Fibroblast of pulmonary artery (primary cell): ENCODE data around the gene SLC38A10.
A peak's percentile ranks its signal among the peaks of the same experiment; 100 is the strongest.

Source experiments
- DNase-seq: peaks from one replicate; pipeline ENCODE4 v3.0.0-alpha.2; 2010; ENCODE audit warnings: low read depth
- H3K4me3 ChIP-seq: replicated peaks from 2 replicates; pipeline ENCODE4 v1.5.1; 2011; ENCODE audit warnings: low read depth, mild to moderate bottlenecking, control low read depth, low read length, moderate library complexity
- TF ChIP-seq, protein P1 (sequence below): IDR thresholded peaks from 2 replicates; pipeline ENCODE4 v1.5.1; 2011; ENCODE audit warnings: mild to moderate bottlenecking, control low read depth, low read length, inconsistent platforms; ENCODE audit errors: missing control alignments

SLC38A10 gene

DNA sequence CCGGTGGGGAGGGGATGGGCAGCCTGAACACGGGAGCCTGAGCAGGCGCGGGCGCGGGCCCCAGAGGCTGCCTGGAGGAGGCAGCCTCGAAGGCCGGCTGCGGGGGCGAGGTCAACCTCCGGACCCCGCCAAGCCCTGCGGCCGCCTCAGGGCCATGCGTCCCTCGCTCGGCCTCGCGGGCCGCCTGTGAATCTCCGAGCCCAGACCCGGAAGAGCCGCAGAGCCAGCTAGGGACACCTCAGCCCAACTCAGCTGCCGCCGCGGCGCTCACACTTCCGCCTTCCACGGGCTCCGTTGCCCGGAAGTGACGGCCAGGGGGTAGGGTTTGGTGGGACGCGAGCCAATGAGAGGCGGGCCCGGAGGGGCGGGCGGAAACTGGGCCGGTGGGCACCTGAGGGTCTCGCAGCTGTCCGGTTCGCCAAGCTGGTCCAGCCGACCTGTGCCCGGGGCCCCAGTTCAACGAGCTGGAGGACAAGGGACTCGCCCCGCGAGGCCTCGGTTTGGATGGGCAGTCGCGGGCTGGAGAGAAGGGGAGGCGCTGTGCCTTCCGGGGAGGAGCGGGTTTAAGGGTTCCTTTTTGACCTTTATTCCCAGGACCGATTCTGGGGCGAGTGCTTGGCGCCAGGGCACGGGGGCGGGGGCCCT, at the start of gene SLC38A10:
SLC38A10 (minus strand) TSS at position 277 of the 645 bp plus-strand sequence. CDS start 386 bp downstream, outside the sequence.
- peak; percentile 76 for DNase-seq
- H3K4me3 ChIP-seq = peak within 1 kb of the TSS; percentile 80
- TF ChIP-seq, protein P1, sequence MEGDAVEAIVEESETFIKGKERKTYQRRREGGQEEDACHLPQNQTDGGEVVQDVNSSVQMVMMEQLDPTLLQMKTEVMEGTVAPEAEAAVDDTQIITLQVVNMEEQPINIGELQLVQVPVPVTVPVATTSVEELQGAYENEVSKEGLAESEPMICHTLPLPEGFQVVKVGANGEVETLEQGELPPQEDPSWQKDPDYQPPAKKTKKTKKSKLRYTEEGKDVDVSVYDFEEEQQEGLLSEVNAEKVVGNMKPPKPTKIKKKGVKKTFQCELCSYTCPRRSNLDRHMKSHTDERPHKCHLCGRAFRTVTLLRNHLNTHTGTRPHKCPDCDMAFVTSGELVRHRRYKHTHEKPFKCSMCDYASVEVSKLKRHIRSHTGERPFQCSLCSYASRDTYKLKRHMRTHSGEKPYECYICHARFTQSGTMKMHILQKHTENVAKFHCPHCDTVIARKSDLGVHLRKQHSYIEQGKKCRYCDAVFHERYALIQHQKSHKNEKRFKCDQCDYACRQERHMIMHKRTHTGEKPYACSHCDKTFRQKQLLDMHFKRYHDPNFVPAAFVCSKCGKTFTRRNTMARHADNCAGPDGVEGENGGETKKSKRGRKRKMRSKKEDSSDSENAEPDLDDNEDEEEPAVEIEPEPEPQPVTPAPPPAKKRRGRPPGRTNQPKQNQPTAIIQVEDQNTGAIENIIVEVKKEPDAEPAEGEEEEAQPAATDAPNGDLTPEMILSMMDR = no peak

DNA sequence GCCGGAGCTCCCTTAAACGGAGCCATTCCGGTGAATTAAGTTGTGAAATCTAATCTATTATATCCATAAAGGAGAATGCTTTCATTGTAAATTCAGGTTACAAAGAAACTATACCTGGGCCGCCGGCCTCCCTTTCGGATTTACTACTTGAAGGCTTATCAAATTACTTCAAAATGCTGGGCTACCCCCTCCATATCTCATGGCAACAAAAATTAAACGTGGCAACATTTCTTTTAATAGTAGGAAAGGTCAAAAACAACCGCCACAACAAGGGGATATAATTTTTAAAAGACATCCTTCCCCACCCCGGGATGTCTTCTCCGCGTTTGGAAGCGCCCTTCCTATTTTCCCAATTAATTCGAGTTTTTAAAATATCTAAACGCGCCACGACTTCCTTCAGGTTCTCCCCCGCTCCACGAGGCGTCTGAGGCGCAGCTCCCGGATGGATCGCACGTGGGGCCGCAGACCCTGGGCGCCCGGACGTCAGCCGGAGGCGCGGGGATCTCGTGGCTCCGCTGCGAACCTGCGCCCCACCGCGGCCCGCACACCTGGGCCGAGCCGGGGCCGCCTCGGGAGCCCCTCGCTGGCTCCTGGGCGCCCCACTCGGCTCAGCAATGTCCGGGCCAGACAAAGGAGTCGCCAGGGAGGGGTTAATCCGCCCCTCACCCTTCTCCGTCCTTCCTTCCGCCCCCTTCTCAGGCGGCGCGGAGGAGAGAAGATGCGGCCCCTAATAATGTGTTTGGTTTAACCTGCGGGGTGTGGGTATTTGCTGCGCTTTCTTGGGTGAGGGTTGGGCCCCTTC, 47.4 kb upstream of the SLC38A10 start:
- peak overlapping the region; percentile 97 for H3K4me3 ChIP-seq
- peak; percentile 49 for DNase-seq
- TF ChIP-seq, protein P1 = no peak

DNA sequence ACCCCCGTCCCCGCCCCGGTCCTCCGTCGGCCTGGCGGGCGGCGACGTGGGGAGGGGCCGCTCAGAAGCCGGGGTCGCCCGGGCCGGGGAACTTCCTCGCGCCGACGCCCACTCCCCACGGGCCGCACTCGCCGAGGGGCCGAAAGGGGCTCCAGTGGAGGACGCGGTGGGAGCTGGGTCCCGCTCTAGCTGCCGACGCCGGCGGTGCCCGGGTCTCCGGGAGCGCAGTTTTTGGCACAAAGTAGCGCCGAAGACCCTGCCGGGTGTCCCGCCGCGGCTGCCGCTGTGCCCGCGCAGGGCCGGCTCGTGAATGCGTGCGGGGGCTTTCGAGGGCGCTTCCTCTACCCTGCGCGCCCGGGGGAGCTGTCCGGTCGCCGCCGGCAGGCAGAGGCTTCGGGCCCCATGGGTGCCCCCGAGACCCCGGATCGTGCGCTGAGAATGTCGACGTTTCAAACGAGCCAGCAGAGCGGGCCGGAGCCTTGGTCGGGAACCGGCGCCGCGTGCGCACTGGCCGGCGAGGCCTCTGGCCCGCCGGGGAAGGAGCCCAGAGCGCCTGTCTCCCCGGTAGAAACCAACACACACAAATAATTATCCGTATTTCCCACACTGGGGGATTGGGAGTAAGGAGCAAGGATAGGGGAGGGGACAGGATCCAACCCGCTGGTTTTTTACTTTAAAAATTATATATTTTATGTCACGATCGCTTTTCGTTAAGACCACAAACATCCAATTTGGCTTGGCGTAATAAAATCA, 46.6 kb upstream of the SLC38A10 start:
- peak; percentile 36 for DNase-seq
- TF ChIP-seq, protein P1 = no peak
- H3K4me3 ChIP-seq = peak overlapping the region; percentile 97

DNA sequence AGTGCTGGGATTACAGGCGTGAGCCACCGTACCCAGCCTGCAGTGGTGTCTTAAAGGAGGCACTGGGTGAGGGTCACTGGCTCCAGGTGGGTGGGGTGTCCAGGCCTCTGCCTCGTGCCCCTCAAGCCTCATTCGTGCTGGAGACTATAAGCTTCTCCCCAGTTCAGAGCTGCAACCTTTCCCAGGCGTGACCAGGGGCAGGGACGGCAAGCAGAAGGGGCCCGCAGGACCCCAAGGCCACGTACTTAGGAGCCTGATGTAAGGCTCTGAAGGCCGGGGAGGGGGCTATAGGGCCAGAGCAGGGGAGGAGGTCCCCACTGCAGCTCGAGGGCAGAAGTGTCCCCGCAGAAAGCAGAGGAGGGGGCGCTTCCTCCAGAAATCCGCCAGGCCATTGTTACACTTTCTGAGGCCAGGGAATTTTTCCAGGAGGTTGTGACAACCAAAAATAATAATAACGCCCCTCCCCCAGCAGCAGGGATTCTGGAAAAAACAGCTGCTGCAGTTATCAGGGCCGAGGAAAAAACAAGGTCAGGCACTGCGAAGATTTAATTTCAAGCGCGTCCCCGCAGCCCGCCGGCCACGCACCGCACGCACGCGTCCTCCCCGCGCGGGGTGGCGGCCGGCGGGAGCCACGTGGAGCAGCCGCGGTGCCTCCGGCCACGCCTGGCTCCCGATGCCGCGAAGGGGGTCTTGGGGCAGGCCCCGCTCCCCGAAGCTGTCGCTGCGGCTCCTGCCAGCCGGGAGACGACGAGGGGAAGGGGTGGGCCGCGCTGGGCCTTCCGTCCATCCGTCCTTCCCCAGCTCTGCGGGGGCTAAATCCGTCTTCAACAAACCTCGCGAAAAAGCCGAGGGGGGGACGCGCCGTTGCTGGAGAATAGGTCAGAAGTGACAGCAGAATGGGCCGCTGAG, 45.8 kb upstream of the SLC38A10 start:
- peak overlapping the region; percentile 97 for H3K4me3 ChIP-seq
- TF ChIP-seq, protein P1 = no peak
- DNase-seq = peak; percentile 55

DNA sequence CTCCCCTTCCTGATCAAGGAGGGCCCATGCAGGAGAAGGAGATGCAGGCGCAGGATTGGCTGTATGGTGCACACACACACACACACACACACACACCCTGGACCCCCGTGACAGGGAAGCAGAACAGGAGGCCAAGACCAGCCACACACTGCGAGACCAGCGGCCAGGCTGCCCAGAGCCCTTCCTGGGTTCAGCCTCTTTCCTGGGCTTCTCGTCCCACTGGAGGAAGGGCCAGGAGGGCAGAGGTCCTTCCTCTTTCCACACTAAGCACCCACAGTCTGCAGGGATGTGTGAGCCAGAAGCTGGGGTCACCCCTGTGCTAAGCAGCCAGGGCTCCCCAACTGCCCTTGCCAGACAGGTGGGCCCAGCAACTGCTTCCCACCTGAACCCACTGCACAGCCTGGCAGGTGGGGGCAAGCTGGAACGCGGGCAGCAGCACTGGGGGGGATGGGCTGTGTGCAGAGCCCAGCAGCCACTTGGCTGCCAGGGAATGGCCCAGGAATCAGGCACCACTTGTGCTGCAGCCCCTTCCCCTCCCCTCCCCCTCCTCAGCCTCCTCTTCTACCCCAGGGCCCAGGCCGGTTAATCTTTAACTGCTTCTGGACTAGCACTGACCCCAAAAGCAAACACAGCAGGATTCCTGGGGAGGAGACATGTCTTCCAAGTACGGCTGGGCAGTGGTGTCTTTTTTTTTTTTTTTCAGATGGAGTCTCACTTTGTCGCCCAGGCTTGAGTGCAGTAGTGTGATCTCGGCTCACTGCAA, 44.6 kb upstream of the SLC38A10 start:
- H3K4me3 ChIP-seq = no peak overlapping the region
- DNase-seq = no peak
- TF ChIP-seq, protein P1 = no peak

DNA sequence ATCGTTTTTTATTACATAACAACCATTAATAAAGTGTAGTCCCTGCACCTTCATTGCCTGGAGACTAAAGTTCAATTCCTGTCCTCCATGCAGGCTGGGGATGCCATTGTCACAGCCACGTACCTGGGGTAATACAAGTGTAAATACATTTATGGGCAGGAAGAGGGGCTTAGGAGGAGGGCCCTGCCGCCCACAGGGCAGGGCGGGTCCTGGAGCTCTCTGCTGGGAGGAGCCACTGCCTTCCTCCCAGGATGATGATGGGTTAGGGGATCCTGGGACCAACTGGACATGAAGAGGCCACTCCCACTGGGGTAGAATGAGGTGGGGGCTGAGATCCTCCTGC, 44.1 kb upstream of the SLC38A10 start:
- DNase-seq = no peak
- H3K4me3 ChIP-seq = no peak overlapping the region
- TF ChIP-seq, protein P1 = no peak
